ENCODE data around the gene OR52K1.
"Not testable (repeated sequence)": the region's sequence is repeated elsewhere in the genome, so short reads cannot be mapped to it uniquely, and the experiment has no call there.

The OR52K1 gene

DNA sequence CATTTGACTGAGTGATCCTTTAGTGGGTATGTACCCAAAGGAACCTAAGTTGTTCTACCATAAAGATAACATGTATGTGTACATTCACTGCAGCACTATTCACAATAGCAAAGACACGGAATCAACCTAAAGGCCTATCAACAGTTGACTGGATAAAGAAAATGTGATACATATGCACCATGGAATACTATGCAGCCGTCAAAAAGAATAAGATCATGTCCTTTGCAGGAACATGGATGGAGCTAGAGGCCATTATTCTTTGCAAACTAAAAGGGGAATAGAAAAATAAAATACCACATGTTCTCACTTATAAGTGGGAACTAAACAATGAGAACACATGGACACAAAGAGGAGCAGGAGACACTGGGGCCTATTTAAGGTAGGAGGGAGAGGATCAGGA, 9.0 kb downstream of the OR52K1 start:
- not testable (repeated sequence) for FAIRE-seq; DNase-seq (ENCODE audit: low spot score)

DNA sequence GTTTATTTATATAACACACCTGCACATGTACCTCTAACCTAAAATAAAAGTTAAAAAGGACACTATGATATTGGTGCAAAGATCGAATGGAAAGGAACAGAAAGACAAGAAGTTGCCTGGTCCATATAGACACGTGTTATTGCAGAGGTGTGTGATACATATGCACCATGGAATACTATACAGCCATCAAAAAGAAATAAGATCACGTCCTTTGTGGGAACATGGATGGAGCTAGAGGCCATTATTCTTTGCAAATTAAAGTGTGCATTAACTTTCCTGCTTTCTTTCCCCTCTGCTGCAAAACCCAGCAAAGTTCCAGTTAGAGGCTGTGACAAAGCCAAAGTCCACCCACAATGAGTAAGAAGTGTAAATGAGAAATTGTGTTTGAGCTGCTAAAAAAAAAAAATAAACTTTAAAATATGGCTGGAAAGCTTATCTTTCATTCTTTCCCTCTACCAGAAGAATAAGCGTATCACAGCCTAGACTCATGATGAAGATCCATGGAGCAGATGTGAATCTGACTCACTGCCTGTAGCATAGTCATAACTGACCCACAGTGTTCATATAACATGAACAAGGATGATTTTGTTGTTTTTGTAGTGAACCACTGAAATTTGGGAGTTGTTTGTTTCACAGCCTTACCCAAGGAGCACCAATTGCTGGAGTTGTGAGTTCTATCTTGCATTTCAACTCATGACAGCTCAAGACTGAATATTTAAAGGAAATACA, 9.6 kb downstream of the OR52K1 start:
- no peak for DNase-seq (ENCODE audit: low spot score)
- peak; percentile 20 for FAIRE-seq

- FAIRE-seq: no peak
- no peak for DNase-seq (ENCODE audit: low spot score)
These were observed 11.0 kb downstream of the OR52K1 start for GRCh38 chr11:4493480-4493818.

- DNase-seq (ENCODE audit: low spot score) (no peak), FAIRE-seq (no peak)
These were observed 13.0 kb downstream of the OR52K1 start for GRCh38 chr11:4495487-4495886.

DNA sequence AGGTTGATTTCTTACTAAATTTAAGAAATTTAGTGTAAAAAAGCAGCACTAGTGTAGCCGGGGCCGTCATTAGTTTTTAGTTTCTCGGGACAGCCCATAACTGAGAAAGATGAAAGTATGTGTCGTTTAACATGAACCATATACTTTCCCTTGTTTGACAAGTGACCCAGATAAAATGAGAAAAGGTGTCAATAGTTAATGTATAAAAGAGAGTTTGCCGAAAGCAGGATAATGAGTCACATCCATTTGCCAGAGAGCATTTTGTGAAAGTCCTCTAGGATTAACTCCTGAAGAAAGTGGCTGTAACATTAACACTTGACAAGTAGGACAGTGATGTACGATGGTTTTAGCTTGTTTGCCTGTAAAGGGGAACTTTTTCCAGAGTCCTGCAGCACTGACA, 13.5 kb downstream of the OR52K1 start:
- FAIRE-seq (no peak), DNase-seq (ENCODE audit: low spot score) (no peak)

DNA sequence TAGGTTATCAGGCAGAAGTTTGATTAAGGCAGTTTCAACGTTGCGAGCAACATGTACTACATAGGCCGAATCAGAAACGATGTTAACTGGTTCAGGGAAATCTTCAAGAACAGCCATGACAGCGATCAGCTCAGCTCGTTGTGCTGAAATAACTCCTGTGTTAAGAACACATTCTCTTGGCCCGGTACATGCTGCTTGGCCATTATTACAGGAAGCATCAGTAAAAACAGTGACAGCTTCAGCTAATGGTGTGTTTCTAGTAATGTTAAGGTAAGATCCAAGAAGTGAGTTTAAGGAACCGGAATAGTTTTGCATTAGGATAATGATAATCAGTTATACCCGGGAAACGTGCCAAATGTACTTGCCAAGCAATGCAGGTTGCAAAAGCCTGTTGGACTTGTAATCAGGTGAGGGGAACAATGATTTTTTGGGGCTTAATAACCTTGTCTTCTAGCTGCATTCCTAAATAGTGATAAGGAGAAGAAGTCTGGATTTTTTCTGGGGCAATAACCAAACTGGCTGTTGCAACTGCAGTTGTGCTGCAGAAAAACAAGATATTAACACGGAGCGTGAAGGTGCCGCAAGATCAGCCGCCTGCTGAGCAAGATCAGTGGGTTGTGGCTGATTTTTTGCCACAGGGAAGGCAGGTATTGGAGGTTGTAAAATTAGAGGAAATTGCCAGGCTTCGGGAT, 14.3 kb downstream of the OR52K1 start:
- DNase-seq (ENCODE audit: low spot score) (no peak), FAIRE-seq (no peak)

DNA sequence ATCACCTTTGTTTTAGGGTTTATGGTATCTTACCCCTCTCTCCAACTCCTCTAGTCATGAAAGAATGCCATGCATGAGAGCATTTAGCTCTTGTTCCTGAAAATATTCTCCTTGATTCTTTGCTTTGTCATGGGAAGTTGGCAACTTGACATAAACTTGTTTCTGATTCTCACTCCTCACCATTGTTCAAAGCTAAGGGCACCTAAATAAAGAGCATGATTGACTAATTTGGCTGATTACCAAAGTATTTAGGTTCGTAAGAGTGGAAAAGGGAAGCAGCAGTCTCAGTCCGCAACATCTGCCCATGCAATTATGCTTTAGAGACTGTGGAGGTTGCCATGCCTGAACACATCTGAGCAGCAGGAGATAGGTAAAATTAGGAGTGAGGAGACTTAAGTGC, 26.4 kb downstream of the OR52K1 start:
- no peak for DNase-seq (ENCODE audit: low spot score)
- FAIRE-seq: no peak

DNA sequence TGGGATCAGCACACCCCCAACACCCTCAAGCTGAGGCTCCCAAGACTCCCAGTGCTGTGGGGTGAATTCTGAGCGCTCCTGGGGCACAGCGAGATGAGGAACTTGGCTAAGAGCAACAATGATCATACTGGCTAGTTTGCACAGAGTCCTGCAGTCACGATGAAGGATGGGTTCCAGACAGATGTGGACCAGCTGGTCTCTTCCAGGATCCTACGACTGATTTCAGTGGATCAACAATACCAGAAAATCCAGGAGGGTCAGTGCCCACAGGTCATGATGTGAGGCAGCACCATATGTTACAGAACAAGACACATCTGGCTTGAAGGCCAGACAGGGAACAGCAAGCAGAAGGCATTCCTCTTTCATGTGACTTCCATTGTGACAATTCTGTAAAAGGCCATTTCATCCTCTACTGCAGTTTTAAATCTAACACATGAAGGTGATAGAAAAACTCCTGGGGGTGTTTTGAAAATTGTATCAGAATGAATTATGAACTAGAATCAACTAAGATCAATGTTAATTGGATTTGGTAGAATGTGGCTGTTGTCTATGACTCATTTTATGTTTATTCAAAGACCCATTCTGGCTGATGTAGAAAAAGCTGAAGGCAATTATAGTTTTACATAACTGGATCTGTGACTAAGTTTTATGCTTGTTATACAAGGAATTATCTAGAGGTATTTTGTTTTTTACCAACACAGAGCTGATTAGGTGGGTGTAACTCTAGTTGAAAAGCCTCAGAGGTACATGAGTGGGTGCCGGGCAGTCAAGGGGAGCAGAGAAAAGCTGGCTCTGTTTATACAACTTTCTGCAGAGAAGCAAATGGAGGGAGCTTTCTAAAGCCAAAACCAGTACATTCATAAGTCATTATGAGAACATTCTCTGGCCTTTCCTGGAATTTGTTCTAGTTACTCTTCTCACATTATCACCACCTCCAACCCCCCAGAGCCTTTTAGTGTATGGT, 29.1 kb downstream of the OR52K1 start:
- DNase-seq (ENCODE audit: low spot score) (no peak), FAIRE-seq (no peak)

- DNase-seq (ENCODE audit: low spot score) (no peak), FAIRE-seq (no peak)
These were observed 31.8 kb downstream of the OR52K1 start for GRCh38 chr11:4514196-4514595.

DNA sequence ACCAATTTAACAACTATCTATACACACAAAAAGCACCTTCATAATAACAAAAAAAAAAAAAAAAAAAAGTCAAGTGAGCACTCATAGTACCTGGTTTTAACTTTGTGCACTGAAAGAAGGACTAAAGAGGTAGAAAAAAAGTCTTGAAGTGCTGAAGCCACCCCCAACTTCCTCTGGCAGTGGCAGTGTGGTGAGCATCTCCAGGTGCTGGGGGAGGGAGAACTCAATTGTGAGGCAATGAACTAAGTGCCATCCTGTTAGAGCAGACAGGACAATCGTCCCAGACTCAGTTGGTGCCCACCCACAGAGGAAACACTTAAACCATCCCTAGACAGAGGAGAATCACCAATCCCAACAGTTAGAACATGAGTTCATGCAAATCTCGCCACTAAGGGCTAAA, 39.9 kb downstream of the OR52K1 start:
- DNase-seq (ENCODE audit: low spot score) (no peak), FAIRE-seq (no peak)

- no peak for DNase-seq (ENCODE audit: low spot score)
- no peak for FAIRE-seq
These were observed 40.3 kb downstream of the OR52K1 start for GRCh38 chr11:4522752-4523151.

- DNase-seq (ENCODE audit: low spot score): no peak
- no peak for FAIRE-seq
These were observed 41.2 kb downstream of the OR52K1 start for GRCh38 chr11:4523666-4524065.

DNA sequence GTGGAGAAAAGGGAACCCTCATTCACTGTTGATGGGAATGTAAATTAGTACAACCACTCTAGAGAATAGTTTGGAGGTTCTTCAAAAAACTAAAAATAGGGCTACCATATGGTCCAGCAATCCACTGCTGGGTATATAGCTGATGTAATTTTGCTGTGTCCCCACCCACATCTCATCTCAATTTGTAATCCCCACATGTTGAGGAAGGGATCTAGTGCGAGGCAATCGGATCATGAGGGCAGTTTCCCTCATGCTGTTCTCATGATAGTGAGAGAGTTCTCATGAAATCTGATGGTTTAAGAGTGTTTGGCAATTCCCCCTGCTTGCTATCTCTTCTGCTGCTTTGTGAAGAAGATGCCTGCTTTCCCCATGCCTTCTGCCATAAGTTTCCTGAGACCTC, 45.5 kb downstream of the OR52K1 start:
- FAIRE-seq (no peak), DNase-seq (ENCODE audit: low spot score) (no peak)

GRCh38 chr11:4531686-4532085, 49.2 kb downstream of the OR52K1 start:
- DNase-seq (ENCODE audit: low spot score); FAIRE-seq: not testable (repeated sequence)

DNA sequence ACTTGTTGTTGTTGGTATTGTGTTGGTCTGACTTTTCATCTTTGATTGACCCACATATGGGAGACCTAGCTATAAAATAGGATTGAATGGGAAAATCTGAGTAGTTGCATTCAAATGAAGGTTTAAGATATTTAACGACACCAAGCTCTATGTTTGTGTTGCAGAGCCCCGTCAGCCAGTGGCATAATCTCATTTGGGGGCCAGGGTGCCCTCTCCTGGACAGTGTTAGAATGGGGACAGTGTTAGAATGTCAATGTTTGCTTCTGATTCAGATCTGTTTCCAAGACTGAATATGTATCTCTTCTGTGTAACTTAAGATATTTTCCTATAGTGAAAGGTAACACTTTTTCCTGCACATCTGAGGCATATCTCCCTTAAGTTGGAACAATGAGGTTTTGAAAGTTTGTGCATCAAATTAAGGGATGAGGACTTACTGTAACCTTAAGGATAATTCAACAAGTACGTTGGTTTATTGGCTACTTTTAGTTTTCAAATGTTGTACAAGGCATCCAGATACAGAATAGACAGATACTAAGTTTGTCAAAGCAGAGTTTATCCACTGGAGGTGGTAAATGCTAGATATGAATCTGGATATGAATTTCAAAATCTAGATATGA, 57.3 kb downstream of the OR52K1 start:
- FAIRE-seq (no peak), DNase-seq (ENCODE audit: low spot score) (peak; percentile 59)

- no peak for DNase-seq (ENCODE audit: low spot score)
- no peak for FAIRE-seq
These were observed 58.6 kb downstream of the OR52K1 start for GRCh38 chr11:4541071-4541470.
